ENCODE data around the gene CIAO3.

- no peak for TF ChIP-seq CTCF (IDR thresholded peaks at IDR 0.05)
- TF ChIP-seq EP300 (IDR thresholded peaks at IDR 0.05) = no peak
Observed at GRCh38 chr16:732332-732731, 8.5 kb downstream of the CIAO3 start.

Data from suprapubic skin (tissue), 3 donors.